ENCODE results near the gene KCTD11. TPM values are rescaled to one million over a fixed set of nuclear protein-coding genes. Genes with fewer than 3 reads are reported as not detected.

The KCTD11 gene
- total and polyA plus RNA-seq, 2 of the 13 experiments (the other 11 are each of a cell fraction or from before 2014, with no cell fraction given): 1.6 to 2.6 TPM

DNA sequence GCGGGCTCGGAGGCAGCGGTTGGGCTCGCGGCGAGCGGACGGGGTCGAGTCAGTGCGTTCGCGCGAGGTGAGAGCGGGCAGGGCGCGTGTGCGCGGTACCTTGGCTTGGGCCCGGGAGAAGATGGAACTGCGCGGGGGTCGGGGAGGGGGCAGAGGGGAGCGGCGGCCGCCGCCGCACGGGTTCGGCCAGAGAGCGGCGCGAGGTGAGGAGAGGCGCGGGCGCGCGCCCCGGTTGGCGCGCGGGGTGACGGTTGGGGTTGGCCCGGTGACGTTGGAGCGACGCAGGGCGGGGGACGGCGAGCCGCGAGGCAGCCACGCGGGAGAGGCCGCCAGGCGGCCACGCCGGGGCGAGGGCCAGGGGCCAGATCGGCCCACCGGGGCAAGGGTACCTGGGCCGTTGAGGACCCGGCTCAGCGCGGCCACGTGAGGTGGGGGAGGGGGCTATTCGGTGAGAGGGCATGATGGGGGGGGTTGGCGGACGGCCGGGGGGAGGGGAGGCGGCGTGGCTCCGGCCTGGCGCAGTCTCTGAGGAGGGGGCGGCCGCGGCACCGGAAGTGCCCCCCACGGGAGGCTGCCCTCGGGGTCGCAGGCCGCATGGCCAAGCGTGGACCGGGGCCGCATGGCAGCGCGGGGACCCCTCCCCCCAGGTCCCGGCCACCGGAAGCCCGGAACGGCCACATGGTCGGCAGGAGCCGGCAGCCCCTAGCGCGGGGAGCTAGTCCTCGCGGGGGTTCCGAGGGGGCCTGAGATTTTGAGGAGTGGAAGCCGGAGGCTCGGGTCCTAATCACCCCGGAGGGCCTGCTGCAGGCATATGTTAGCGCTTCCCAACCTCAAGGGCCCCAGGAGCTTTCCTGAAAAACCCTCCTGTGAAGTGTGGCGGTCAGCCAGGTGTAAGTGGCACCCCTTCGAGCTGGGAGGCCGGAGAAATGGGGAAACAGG, 44.0 kb upstream of the KCTD11 start (continued):
- TF ChIP-seq ZNF746 (CRISPR knock-in tag; IDR thresholded peaks at IDR 0.05) (0 out of 2 replicates have a peak, but pooled peaks have one; percentile 6), ZNF563 (CRISPR knock-in tag; IDR thresholded peaks at IDR 0.05) (peak; percentile 54; the same call in 1 of the 2 replicates), TMF1 (CRISPR knock-in tag; IDR thresholded peaks at IDR 0.05; ENCODE audit: low read depth) (peak; percentile 83; the same call in 1 of the 2 replicates), CCDC6 (CRISPR knock-in tag; IDR thresholded peaks at IDR 0.05) (no peak), ZNF616 (CRISPR knock-in tag; IDR thresholded peaks at IDR 0.05; ENCODE audit: low read depth) (0 out of 2 replicates have a peak, but pooled peaks have one; percentile 26), HNRNPK (IDR thresholded peaks at IDR 0.05; ENCODE audit: low read depth, low read length, poor library complexity, severe bottlenecking) (peak; percentile 79), ZC3H13 (CRISPR knock-in tag; IDR thresholded peaks at IDR 0.05) (peak; percentile 68; the same call in 1 of the 2 replicates), ZNF501 (CRISPR knock-in tag; IDR thresholded peaks at IDR 0.05) (no peak), MXI1 (IDR thresholded peaks at IDR 0.05; ENCODE audit: borderline replicate concordance, low read depth, low read length) (peak; percentile 33; the same call in 1 of the 3 replicates), AGO2 (optimal IDR thresholded peaks at IDR 0.05; ENCODE audit: low read depth, low read length) (peak; percentile 91), ZNF549 (CRISPR knock-in tag; IDR thresholded peaks at IDR 0.05) (no peak), MTA1 (CRISPR knock-in tag; IDR thresholded peaks at IDR 0.05; ENCODE audit: borderline replicate concordance) (0 out of 2 replicates have a peak, but pooled peaks have one; percentile 17), ZNF441 (CRISPR knock-in tag; IDR thresholded peaks at IDR 0.05; ENCODE audit: borderline replicate concordance) (peak; percentile 65), ZNF296 (CRISPR knock-in tag; conservative IDR thresholded peaks at IDR 0.05) (0 out of 2 replicates have a peak, but pooled peaks have one; percentile 27), RORA (CRISPR knock-in tag; IDR thresholded peaks at IDR 0.05) (no peak), NCOA2 (CRISPR knock-in tag; IDR thresholded peaks at IDR 0.05) (0 out of 2 replicates have a peak, but pooled peaks have one; percentile 9), GFI1 (CRISPR knock-in tag; IDR thresholded peaks at IDR 0.05; ENCODE audit: borderline replicate concordance) (no peak)
- TF ChIP-seq, protein P1, sequence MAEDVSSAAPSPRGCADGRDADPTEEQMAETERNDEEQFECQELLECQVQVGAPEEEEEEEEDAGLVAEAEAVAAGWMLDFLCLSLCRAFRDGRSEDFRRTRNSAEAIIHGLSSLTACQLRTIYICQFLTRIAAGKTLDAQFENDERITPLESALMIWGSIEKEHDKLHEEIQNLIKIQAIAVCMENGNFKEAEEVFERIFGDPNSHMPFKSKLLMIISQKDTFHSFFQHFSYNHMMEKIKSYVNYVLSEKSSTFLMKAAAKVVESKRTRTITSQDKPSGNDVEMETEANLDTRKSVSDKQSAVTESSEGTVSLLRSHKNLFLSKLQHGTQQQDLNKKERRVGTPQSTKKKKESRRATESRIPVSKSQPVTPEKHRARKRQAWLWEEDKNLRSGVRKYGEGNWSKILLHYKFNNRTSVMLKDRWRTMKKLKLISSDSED (CRISPR knock-in tag; IDR thresholded peaks at IDR 0.05): peak; percentile 88; the same call in 1 of the 2 replicates
- TF ChIP-seq, protein P2, sequence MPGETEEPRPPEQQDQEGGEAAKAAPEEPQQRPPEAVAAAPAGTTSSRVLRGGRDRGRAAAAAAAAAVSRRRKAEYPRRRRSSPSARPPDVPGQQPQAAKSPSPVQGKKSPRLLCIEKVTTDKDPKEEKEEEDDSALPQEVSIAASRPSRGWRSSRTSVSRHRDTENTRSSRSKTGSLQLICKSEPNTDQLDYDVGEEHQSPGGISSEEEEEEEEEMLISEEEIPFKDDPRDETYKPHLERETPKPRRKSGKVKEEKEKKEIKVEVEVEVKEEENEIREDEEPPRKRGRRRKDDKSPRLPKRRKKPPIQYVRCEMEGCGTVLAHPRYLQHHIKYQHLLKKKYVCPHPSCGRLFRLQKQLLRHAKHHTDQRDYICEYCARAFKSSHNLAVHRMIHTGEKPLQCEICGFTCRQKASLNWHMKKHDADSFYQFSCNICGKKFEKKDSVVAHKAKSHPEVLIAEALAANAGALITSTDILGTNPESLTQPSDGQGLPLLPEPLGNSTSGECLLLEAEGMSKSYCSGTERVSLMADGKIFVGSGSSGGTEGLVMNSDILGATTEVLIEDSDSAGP (CRISPR knock-in tag; IDR thresholded peaks at IDR 0.05; ENCODE audit: borderline replicate concordance): peak; percentile 12
- TF ChIP-seq, protein P3, sequence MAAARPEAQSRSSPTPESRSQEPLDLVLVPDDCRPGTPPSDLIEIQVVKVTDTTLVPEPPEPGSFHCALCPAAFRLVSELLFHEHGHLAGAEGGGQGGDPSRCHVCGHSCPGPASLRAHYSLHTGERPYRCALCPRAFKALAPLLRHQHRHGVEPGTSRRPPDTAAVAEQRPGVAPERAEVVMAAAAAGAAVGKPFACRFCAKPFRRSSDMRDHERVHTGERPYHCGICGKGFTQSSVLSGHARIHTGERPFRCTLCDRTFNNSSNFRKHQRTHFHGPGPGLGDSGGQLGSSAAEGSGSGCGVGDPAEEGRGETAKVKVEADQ (CRISPR knock-in tag; IDR thresholded peaks at IDR 0.05; ENCODE audit: borderline replicate concordance): peak; percentile 6; the same call in 1 of the 2 replicates
- TF ChIP-seq, protein P4, sequence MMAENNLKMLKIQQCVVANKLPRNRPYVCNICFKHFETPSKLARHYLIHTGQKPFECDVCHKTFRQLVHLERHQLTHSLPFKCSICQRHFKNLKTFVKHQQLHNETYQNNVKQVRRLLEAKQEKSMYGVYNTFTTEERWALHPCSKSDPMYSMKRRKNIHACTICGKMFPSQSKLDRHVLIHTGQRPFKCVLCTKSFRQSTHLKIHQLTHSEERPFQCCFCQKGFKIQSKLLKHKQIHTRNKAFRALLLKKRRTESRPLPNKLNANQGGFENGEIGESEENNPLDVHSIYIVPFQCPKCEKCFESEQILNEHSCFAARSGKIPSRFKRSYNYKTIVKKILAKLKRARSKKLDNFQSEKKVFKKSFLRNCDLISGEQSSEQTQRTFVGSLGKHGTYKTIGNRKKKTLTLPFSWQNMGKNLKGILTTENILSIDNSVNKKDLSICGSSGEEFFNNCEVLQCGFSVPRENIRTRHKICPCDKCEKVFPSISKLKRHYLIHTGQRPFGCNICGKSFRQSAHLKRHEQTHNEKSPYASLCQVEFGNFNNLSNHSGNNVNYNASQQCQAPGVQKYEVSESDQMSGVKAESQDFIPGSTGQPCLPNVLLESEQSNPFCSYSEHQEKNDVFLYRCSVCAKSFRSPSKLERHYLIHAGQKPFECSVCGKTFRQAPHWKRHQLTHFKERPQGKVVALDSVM (CRISPR knock-in tag; IDR thresholded peaks at IDR 0.05): no peak
